Stomach (tissue), 9 donors: ENCODE measurements around the gene PRKRIP1. TPM values are rescaled to one million over a fixed set of nuclear protein-coding genes. Genes with fewer than 3 reads are reported as not detected.

Experiments used
- DNase-seq, 2 donors: peaks; one replicate each; pipeline versions ENCODE4 v3.0.0 to v3.0.0-alpha.2; 2013 to 2019
- H3K27ac ChIP-seq, 5 donors: fragments of 200-600 bp in 4 of 5; sonication (generic) in 4 of 5; one replicate each; pipeline ENCODE4 v1.5.1; 2013 to 2019; ENCODE audit warnings: mild to moderate bottlenecking in 1 of 5, moderate library complexity in 1 of 5
- H3K27me3 ChIP-seq, 3 donors: fragments of 200-600 bp; sonication (generic); one replicate each; pipeline ENCODE4 v1.5.1; 2017 to 2019; ENCODE audit warnings: mixed run types in 1 of 3
- H3K36me3 ChIP-seq, 4 donors: fragments of 200-600 bp; sonication (generic); 1 replicate in 3 of 4; 2 replicates in 1 of 4; pipeline ENCODE4 v1.5.1; 2016 to 2019
- H3K4me1 ChIP-seq, 4 donors: fragments of 200-600 bp; sonication (generic); one replicate each; pipeline ENCODE4 v1.5.1; 2016 to 2019
- H3K4me3 ChIP-seq, 4 donors: fragments of 200-600 bp; sonication (generic) in 3 of 4; one replicate each; pipeline ENCODE4 v1.5.1; 2016 to 2019; ENCODE audit warnings: mild to moderate bottlenecking in 1 of 4
- H3K9me3 ChIP-seq, 4 donors: fragments of 200-600 bp; sonication (generic); one replicate each; pipeline ENCODE4 v1.5.1; 2016 to 2019
- CTCF ChIP-seq, 7 experiments: fragments of 450-650 bp in 4 of 7; fragments of 200-600 bp in 3 of 7; sonication (generic) in 3 of 7; IDR thresholded peaks; one replicate each; pipeline ENCODE4 v1.5.1; 2016 to 2019; ENCODE audit warnings: antibody characterized with exemption in 7 of 7, control low read depth in 2 of 7, mild to moderate bottlenecking in 1 of 7
- EP300 ChIP-seq: sonication (generic); formaldehyde crosslinking; IDR thresholded peaks from one replicate; pipeline ENCODE4 v1.6.1; 2017; ENCODE audit warnings: antibody characterized with exemption
- POLR2A ChIP-seq, 4 donors: fragments of 450-650 bp; IDR thresholded peaks; one replicate each; pipeline ENCODE4 v1.6.1; 2016; ENCODE audit warnings: antibody characterized with exemption in 4 of 4, control low read depth in 2 of 4, mild to moderate bottlenecking in 1 of 4, moderate library complexity in 1 of 4
- POLR2AphosphoS5 ChIP-seq, 3 donors: sonication (generic); formaldehyde crosslinking; IDR thresholded peaks; one replicate each; pipeline ENCODE4 v1.6.1; 2016; ENCODE audit warnings: antibody characterized with exemption in 3 of 3
- WGBS, 5 donors: extraction: QIAGEN DNeasy Blood & Tissue Kit in 3 of 5; methylation state at CpG; one replicate each; pipeline versions ENCODE4 v1.1.5 to v1.1.7; 2013 to 2018; 5-methylcytosine and 5-hydroxymethylcytosine counted together
- intact Hi-C: fragments of 100-400 bp; cut with DNase I; formaldehyde crosslinking; loops from one replicate; pipeline ENCODE4 v1.15.1; 2023; ENCODE audit warnings: low total_unique reads
- polyA plus RNA-seq, 3 donors: library from polyadenylated mRNA; stranded (reverse); fragments of 200-250 nt; gene quantifications; one replicate each; pipeline ENCODE4 v1.2.3, GENCODE V29; 2013
- total RNA-seq, 5 donors: library from RNA; depleted of rRNA; stranded (reverse); fragments of >200 nt; gene quantifications; one replicate each; pipeline versions ENCODE4 v1.1.0 to v1.2.3, GENCODE V29; 2014 to 2016
- donor health status: healthy with polysubstance abuse.
- donor health status: Bipolar disorder and iron deficiency.
- donor health status: healthy.

The PRKRIP1 gene
- total and polyA plus RNA-seq, 8 donors: 23.5 to 92.7 (median 30.0) TPM

DNA sequence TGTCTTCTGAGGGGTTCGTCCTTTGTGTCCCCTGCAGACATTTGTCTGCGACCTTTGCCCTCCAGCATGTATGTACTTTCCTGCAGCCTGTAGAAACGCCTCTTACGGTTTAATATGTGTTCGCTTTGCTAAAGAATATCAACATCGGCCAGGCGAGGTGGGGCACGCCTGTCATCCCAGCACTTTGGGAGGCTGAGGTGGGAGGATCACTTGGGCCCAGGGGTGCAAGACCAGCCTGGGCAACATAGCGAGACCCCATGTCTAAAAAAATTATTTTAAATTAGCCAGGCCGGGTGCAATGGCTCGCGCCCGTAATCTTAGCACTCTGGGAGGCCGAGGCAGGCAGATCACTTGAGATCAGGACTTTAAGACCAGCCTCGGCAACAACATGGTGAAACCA, 53.0 kb downstream of the PRKRIP1 start:
- Histone ChIP-seq H3K9me3 (no peaks in the 10 kb centered on the region), H3K27me3 (no peaks in the 10 kb centered on the region), H3K4me1 (peaks cover 0 to 5% (median 0%) of the 10 kb centered on the region in 4 donors), H3K4me3 (no peak overlapping the region), H3K36me3 (peaks cover 8 to 37% (median 33%) of the 10 kb centered on the region in 4 donors), H3K27ac (no peak overlapping the region)
- no peak for DNase-seq
- 94 to 97% (median 95%) methylated on average over 12 to 15 of the region's 15 CpGs for WGBS, 5 donors
- intact Hi-C loops: no loop called here
- TF ChIP-seq POLR2A (IDR thresholded peaks at IDR 0.05) (no peak), CTCF (IDR thresholded peaks at IDR 0.05) (no peak), EP300 (no peak), POLR2AphosphoS5 (IDR thresholded peaks at IDR 0.05) (no peak)

GRCh38 chr7:102450242-102450641, 54.1 kb downstream of the PRKRIP1 start:
- WGBS, 5 donors: 62 to 76% (median 67%) methylated on average over 6 of the region's 6 CpGs
- TF ChIP-seq POLR2A (IDR thresholded peaks at IDR 0.05): no peak
- TF ChIP-seq POLR2AphosphoS5 (IDR thresholded peaks at IDR 0.05): no peak
- no peak for TF ChIP-seq EP300
- no peak for TF ChIP-seq CTCF (IDR thresholded peaks at IDR 0.05)

GRCh38 chr7:102451371-102452054, 55.4 kb downstream of the PRKRIP1 start:
- 46 to 56% (median 47%) methylated on average over 14 to 23 of the region's 23 CpGs for WGBS, 5 donors
- H3K27ac ChIP-seq: no peak overlapping the region
- intact Hi-C loops: no loop called here
- H3K4me1 ChIP-seq: peaks cover 0 to 5% (median 0%) of the 10 kb centered on the region in 4 donors
- H3K4me3 ChIP-seq: no peak overlapping the region
- H3K9me3 ChIP-seq: no peaks in the 10 kb centered on the region
- peaks cover 3 to 40% (median 31%) of the 10 kb centered on the region in 4 donors for H3K36me3 ChIP-seq
- TF ChIP-seq CTCF (IDR thresholded peaks at IDR 0.05) (no peak), POLR2A (IDR thresholded peaks at IDR 0.05) (no peak), POLR2AphosphoS5 (IDR thresholded peaks at IDR 0.05) (no peak), EP300 (no peak)
- no peaks in the 10 kb centered on the region for H3K27me3 ChIP-seq
- no peak for DNase-seq

More at GRCh38 chr7:102450242-102450641, 54.1 kb downstream of the PRKRIP1 start:
- Histone ChIP-seq H3K27ac (no peak overlapping the region), H3K4me1 (peaks cover 0 to 5% (median 0%) of the 10 kb centered on the region in 4 donors), H3K36me3 (peaks cover 8 to 36% (median 29%) of the 10 kb centered on the region in 4 donors), H3K27me3 (no peaks in the 10 kb centered on the region), H3K9me3 (no peaks in the 10 kb centered on the region), H3K4me3 (no peak overlapping the region)
- no peak for DNase-seq
- intact Hi-C loops: no loop called here

DNA sequence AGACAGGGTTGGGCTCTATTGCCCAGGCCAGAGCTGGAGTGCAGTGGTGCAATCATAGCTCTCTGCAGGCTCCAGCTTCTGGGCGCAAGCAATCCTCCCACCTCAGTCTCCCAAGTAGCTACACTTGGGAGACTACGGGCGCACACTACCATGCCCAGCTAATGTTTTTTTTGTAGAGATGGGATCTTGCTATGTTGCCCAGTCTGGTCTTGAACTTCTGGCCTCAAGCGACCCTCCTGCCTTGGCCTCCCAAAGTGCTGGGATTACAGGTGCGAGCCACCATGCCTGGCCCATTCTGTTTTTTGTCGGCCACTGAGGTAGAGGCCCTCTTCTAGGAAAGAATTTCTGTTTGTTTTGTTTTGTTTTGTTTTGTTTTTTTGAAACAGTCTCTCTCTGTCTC, 56.3 kb downstream of the PRKRIP1 start:
- no peaks in the 10 kb centered on the region for H3K9me3 ChIP-seq
- H3K27ac ChIP-seq: no peak overlapping the region
- no peak overlapping the region for H3K4me3 ChIP-seq
- peaks cover 7 to 40% (median 31%) of the 10 kb centered on the region in 4 donors for H3K36me3 ChIP-seq
- H3K4me1 ChIP-seq: peaks cover 0 to 5% (median 0%) of the 10 kb centered on the region in 4 donors
- 85 to 95% (median 90%) methylated on average over 6 of the region's 6 CpGs for WGBS, 5 donors
- TF ChIP-seq POLR2AphosphoS5 (IDR thresholded peaks at IDR 0.05) (no peak), EP300 (no peak), CTCF (IDR thresholded peaks at IDR 0.05) (no peak), POLR2A (IDR thresholded peaks at IDR 0.05) (no peak)
- DNase-seq: no peak
- H3K27me3 ChIP-seq: no peaks in the 10 kb centered on the region
- intact Hi-C loops: no loop called here
